Caco-2 (cell line): Measurements from ENCODE around the gene CFAP299. TPM values are rescaled to one million over a fixed set of nuclear protein-coding genes. Genes with fewer than 3 reads are reported as not detected.

ENCODE experiments used
- BruUV-seq: library from RNA; stranded (reverse); fragments of 400-500 nt; replicated peaks from 2 replicates; lab custom pipeline; 2021; lab: Mats Ljungman, UMichigan
- CTCF ChIA-PET: fragments of 300-600 bp; sonication (Branson Sonifier 250); formaldehyde crosslinking; loops from one replicate; lab custom pipeline; 2022; ENCODE audit warnings: antibody characterized with exemption; lab: Charles Lee
- POLR2A ChIA-PET: fragments of 300-600 bp; sonication (Branson Sonifier 250); formaldehyde crosslinking; loops from one replicate; lab custom pipeline; 2022; ENCODE audit warnings: antibody characterized with exemption; lab: Charles Lee
- DNase-seq, 2 experiments: peaks; one replicate each; pipeline versions ENCODE4 v3.0.0 to v3.0.0-alpha.2; 2020 to 2022
- H3K27me3 ChIP-seq: replicated peaks from 2 replicates; pipeline ENCODE4 v1.6.0; 2011; ENCODE audit warnings: low read length; ENCODE audit not compliant: control insufficient read depth, insufficient read depth
- H3K36me3 ChIP-seq: 2 replicates; pipeline ENCODE4 v1.5.1; 2011; ENCODE audit warnings: low read length; ENCODE audit not compliant: control insufficient read depth, insufficient read depth
- H3K4me1 ChIP-seq: fragments of 250-450 bp; sonication (Bioruptor Pico); 2 replicates; pipeline ENCODE4 v1.5.1; 2020; ENCODE audit warnings: mild to moderate bottlenecking
- H3K4me3 ChIP-seq: 2 replicates; pipeline ENCODE4 v1.5.1; 2011; ENCODE audit warnings: low read depth, mild to moderate bottlenecking, control low read depth, low read length
- H3K9me3 ChIP-seq: fragments of 250-450 bp; sonication (Bioruptor Pico); 2 replicates; pipeline ENCODE4 v1.5.1; 2020; ENCODE audit warnings: mild to moderate bottlenecking, moderate library complexity
- H3K27ac Mint-ChIP-seq: one replicate; pipeline ENCODE4 v1.8.0; 2022; ENCODE audit warnings: mixed read lengths; ENCODE audit not compliant: unreplicated experiment
- H3K27me3 Mint-ChIP-seq: one replicate; pipeline ENCODE4 v1.8.0; 2022; ENCODE audit warnings: mixed read lengths; ENCODE audit not compliant: insufficient read depth, unreplicated experiment
- H3K36me3 Mint-ChIP-seq: one replicate; pipeline ENCODE4 v1.8.0; 2022; ENCODE audit warnings: mild to moderate bottlenecking, mixed read lengths; ENCODE audit not compliant: insufficient read depth, unreplicated experiment
- H3K4me1 Mint-ChIP-seq: one replicate; pipeline ENCODE4 v1.8.0; 2022; ENCODE audit warnings: low read depth, mixed read lengths; ENCODE audit not compliant: unreplicated experiment
- H3K4me3 Mint-ChIP-seq: one replicate; pipeline ENCODE4 v1.8.0; 2022; ENCODE audit warnings: mild to moderate bottlenecking, moderate library complexity, mixed read lengths; ENCODE audit not compliant: unreplicated experiment
- H3K9me3 Mint-ChIP-seq: one replicate; pipeline ENCODE4 v1.8.0; 2022; ENCODE audit warnings: mixed read lengths; ENCODE audit not compliant: unreplicated experiment
- CTCF ChIP-seq, 2 experiments: fragments of 200-600 bp in 1 of 2; IDR thresholded peaks; 1 replicate in 1 of 2; 2 replicates in 1 of 2; pipeline versions ENCODE4 v1.5.1 to v1.8.0; 2011 to 2022; ENCODE audit warnings: antibody characterized with exemption in 1 of 2, control low read depth in 1 of 2, inconsistent platforms in 1 of 2, low read depth in 1 of 2, low read length in 1 of 2, mild to moderate bottlenecking in 1 of 2, moderate library complexity in 1 of 2; ENCODE audit not compliant: insufficient read depth in 1 of 2, severe bottlenecking in 1 of 2, unreplicated experiment in 1 of 2
- intact Hi-C: fragments of 100-400 bp; cut with micrococcal nuclease; formaldehyde crosslinking; loops from one replicate; pipeline ENCODE4 v1.10.0; 2022; ENCODE audit not compliant: unreplicated experiment
- total RNA-seq: library from RNA; stranded (reverse); gene quantifications from 2 replicates; pipeline ENCODE4 v1.2.3, GENCODE V29; 2022

CFAP299 gene
- total RNA-seq, 1 experiment from 2014 or later = not detected

- ChIA-PET CTCF (no interaction called here), POLR2A (no interaction called here)
- Mint-ChIP-seq H3K27ac (no peak overlapping the region), H3K27me3 (peaks cover 2% of the 10 kb centered on the region), H3K4me1 (no peaks in the 10 kb centered on the region), H3K4me3 (no peak overlapping the region), H3K9me3 (no peaks in the 10 kb centered on the region), H3K36me3 (no peaks in the 10 kb centered on the region)
- no peak for TF ChIP-seq CTCF (IDR thresholded peaks at IDR 0.05; ENCODE audit: insufficient read depth in 1 of 2, low read depth in 1 of 2, low read length in 1 of 2, severe bottlenecking in 1 of 2, unreplicated experiment in 1 of 2)
- Histone ChIP-seq H3K9me3 (no peaks in the 10 kb centered on the region), H3K27me3 (no peaks in the 10 kb centered on the region), H3K4me1 (no peaks in the 10 kb centered on the region), H3K4me3 (no peak overlapping the region), H3K36me3 (no peaks in the 10 kb centered on the region)
- DNase-seq = no peak
- BruUV-seq = no TSS peak
- intact Hi-C loops = no loop called here
These were observed 242.5 kb downstream of the CFAP299 start for GRCh38 chr4:80578001-80578400.

- no peaks in the 10 kb centered on the region for H3K27me3 ChIP-seq
- BruUV-seq = no TSS peak
- Mint-ChIP-seq H3K27me3 (peaks cover 2% of the 10 kb centered on the region), H3K9me3 (no peaks in the 10 kb centered on the region), H3K4me3 (no peak overlapping the region), H3K4me1 (no peaks in the 10 kb centered on the region), H3K27ac (no peak overlapping the region), H3K36me3 (no peaks in the 10 kb centered on the region)
- H3K4me3 ChIP-seq = no peak overlapping the region
- DNase-seq = no peak
- intact Hi-C loops = no loop called here
- no peaks in the 10 kb centered on the region for H3K9me3 ChIP-seq
- ChIA-PET POLR2A (no interaction called here), CTCF (no interaction called here)
- no peak for TF ChIP-seq CTCF (IDR thresholded peaks at IDR 0.05; ENCODE audit: insufficient read depth in 1 of 2, low read depth in 1 of 2, low read length in 1 of 2, severe bottlenecking in 1 of 2, unreplicated experiment in 1 of 2)
- H3K4me1 ChIP-seq = no peaks in the 10 kb centered on the region
- no peaks in the 10 kb centered on the region for H3K36me3 ChIP-seq
These were observed 250.0 kb downstream of the CFAP299 start for GRCh38 chr4:80585542-80585941.

GRCh38 chr4:80586716-80587115 is 251.2 kb downstream of the CFAP299 start:
- Histone ChIP-seq H3K36me3 (no peaks in the 10 kb centered on the region), H3K4me1 (no peaks in the 10 kb centered on the region), H3K4me3 (no peak overlapping the region), H3K9me3 (no peaks in the 10 kb centered on the region), H3K27me3 (no peaks in the 10 kb centered on the region)
- no TSS peak for BruUV-seq
- ChIA-PET CTCF (interaction anchor here (0.5 kb wide), 1 partner anchor 44 kb away, joined by 3 read pairs; no protein-coding TSS in a partner anchor), POLR2A (no interaction called here)
- H3K27me3 Mint-ChIP-seq = peaks cover 2% of the 10 kb centered on the region
- no peaks in the 10 kb centered on the region for H3K9me3 Mint-ChIP-seq
- H3K36me3 Mint-ChIP-seq = no peaks in the 10 kb centered on the region
- intact Hi-C loops = no loop called here
- H3K27ac Mint-ChIP-seq = no peak overlapping the region
- no peak for TF ChIP-seq CTCF (IDR thresholded peaks at IDR 0.05; ENCODE audit: insufficient read depth in 1 of 2, low read depth in 1 of 2, low read length in 1 of 2, severe bottlenecking in 1 of 2, unreplicated experiment in 1 of 2)
- H3K4me3 Mint-ChIP-seq = no peak overlapping the region
- no peak for DNase-seq
- no peaks in the 10 kb centered on the region for H3K4me1 Mint-ChIP-seq
